ENCODE data around the gene ADAM8.

The ADAM8 gene

GRCh38 chr10:133252223-133252552 is 24.5 kb downstream of the ADAM8 start:
- no peak for DNase-seq (ENCODE audit: extremely low read depth in 1 of 2, low read depth in 1 of 2)

GRCh38 chr10:133251388-133252222 is 25.1 kb downstream of the ADAM8 start:
- no peak for DNase-seq (ENCODE audit: extremely low read depth in 1 of 2, low read depth in 1 of 2)

GRCh38 chr10:133249975-133250754 is 26.5 kb downstream of the ADAM8 start:
- DNase-seq (ENCODE audit: extremely low read depth in 1 of 2, low read depth in 1 of 2): no peak

- no peak for DNase-seq (ENCODE audit: extremely low read depth in 1 of 2, low read depth in 1 of 2)
Observed at GRCh38 chr10:133249094-133249780, 27.4 kb downstream of the ADAM8 start.

GRCh38 chr10:133248334-133248715 is 28.3 kb downstream of the ADAM8 start:
- no peak for DNase-seq (ENCODE audit: extremely low read depth in 1 of 2, low read depth in 1 of 2)

- DNase-seq (ENCODE audit: extremely low read depth in 1 of 2, low read depth in 1 of 2): no peak
Observed at GRCh38 chr10:133247681-133248333, 28.9 kb downstream of the ADAM8 start.

GRCh38 chr10:133246236-133246626 is 30.4 kb downstream of the ADAM8 start:
- DNase-seq (ENCODE audit: extremely low read depth in 1 of 2, low read depth in 1 of 2): no peak

- DNase-seq (ENCODE audit: extremely low read depth in 1 of 2, low read depth in 1 of 2): no peak
Observed at GRCh38 chr10:133245439-133246235, 31.0 kb downstream of the ADAM8 start.

GRCh38 chr10:133243593-133243992 is 33.1 kb downstream of the ADAM8 start:
- no peak for DNase-seq (ENCODE audit: extremely low read depth in 1 of 2, low read depth in 1 of 2)

- DNase-seq (ENCODE audit: extremely low read depth in 1 of 2, low read depth in 1 of 2): no peak
Observed at GRCh38 chr10:133242611-133243356, 33.9 kb downstream of the ADAM8 start.

GRCh38 chr10:133241501-133242205 is 35.0 kb downstream of the ADAM8 start:
- no peak for DNase-seq (ENCODE audit: extremely low read depth in 1 of 2, low read depth in 1 of 2)

- DNase-seq (ENCODE audit: extremely low read depth in 1 of 2, low read depth in 1 of 2): no peak
Observed at GRCh38 chr10:133239990-133240389, 36.7 kb downstream of the ADAM8 start.

- no peak for DNase-seq (ENCODE audit: extremely low read depth in 1 of 2, low read depth in 1 of 2)
Observed at GRCh38 chr10:133238466-133238804, 38.2 kb downstream of the ADAM8 start.

- DNase-seq (ENCODE audit: extremely low read depth in 1 of 2, low read depth in 1 of 2): no peak
Observed at GRCh38 chr10:133237588-133238465, 38.8 kb downstream of the ADAM8 start, which contains the start of gene VENTX. VENTX (plus strand) TSS chr10:133237855; CDS start chr10:133237915, 60 bp downstream.

GRCh38 chr10:133237241-133237587 is 39.5 kb downstream of the ADAM8 start:
- DNase-seq (ENCODE audit: extremely low read depth in 1 of 2, low read depth in 1 of 2): no peak

GRCh38 chr10:133236401-133237240 is 40.0 kb downstream of the ADAM8 start:
- DNase-seq (ENCODE audit: extremely low read depth in 1 of 2, low read depth in 1 of 2): no peak

- DNase-seq (ENCODE audit: extremely low read depth in 1 of 2, low read depth in 1 of 2): no peak
Observed at GRCh38 chr10:133235932-133236331, 40.7 kb downstream of the ADAM8 start.

All from stimulated activated CD8-positive, alpha-beta memory T cell treated with anti-CD3 and anti-CD28 coated beads, Interleukin-7, amount 100 ng/mL, for 48 hours (primary cell).